Large intestine (tissue), 3 donors: ENCODE data around the gene EXD3. TPM values are rescaled to one million over a fixed set of nuclear protein-coding genes. Genes with fewer than 3 reads are reported as not detected.
A peak's percentile ranks its signal among the peaks of the same experiment; 100 is the strongest.

Experiments
- DNase-seq, 2 donors: peaks; one replicate each; pipeline versions ENCODE4 v3.0.0 to v3.0.0-alpha.2; 2013
- H3K27ac ChIP-seq: one replicate; pipeline ENCODE4 v1.5.1; 2013; ENCODE audit warnings: low read length
- H3K27me3 ChIP-seq: 2 replicates; pipeline ENCODE4 v1.6.1; 2013; ENCODE audit warnings: low read length; ENCODE audit not compliant: control insufficient read depth, insufficient read depth
- H3K36me3 ChIP-seq: 2 replicates; pipeline ENCODE4 v1.6.1; 2013; ENCODE audit warnings: low read length; ENCODE audit not compliant: control insufficient read depth, insufficient read depth
- H3K4me1 ChIP-seq: one replicate; pipeline ENCODE4 v1.6.1; 2013; ENCODE audit warnings: low read length; ENCODE audit not compliant: control insufficient read depth, insufficient read depth
- H3K4me3 ChIP-seq: one replicate; pipeline ENCODE4 v1.5.1; 2013; ENCODE audit warnings: low read length
- H3K9me3 ChIP-seq: one replicate; pipeline ENCODE4 v1.6.1; 2013; ENCODE audit warnings: mild to moderate bottlenecking, low read depth, low read length, moderate library complexity; ENCODE audit not compliant: control insufficient read depth
- WGBS: methylation state at CpG from one replicate; pipeline ENCODE4 v1.1.5; 2013; ENCODE audit warnings: low lambda C conversion rate; ENCODE audit not compliant: insufficient coverage; 5-methylcytosine and 5-hydroxymethylcytosine counted together
- polyA plus RNA-seq: library from polyadenylated mRNA; unstranded; fragments of 120-200 nt; gene quantifications from one replicate; pipeline ENCODE4 v1.2.1, GENCODE V29; 2013

The EXD3 gene
- polyA plus RNA-seq, 1 donor, result 36.5 TPM

DNA sequence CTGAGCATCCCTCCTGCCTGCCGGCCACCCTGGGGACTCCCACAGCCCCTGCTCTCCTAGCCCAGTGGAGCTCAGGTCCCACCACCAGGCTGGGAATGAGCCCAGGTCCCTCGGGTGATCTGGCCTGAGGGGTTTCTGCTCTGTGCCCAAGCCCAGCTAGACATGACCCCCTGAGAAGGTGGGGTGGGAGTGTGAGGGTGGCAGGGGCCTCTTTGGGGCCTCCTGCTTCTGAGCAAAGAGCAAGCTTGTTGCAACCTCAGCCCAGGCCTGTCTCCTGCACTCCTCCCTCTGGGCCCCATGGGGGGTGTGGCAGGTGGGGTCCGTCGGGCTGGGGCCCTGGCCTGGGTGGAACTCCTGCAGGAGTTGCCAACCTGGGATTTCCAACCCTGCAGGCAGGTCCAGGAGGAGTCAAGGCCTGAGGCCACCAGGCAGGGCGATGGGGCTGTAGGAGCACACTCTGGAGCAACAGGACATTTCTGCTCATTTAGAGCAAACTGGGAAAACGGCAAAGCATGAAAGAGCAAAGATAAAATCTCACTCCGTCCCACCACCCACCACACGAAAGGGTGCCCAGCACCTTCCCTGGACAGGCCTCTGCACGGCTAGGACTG, 109.5 kb downstream of the EXD3 start:
- H3K27me3 ChIP-seq, result no peaks in the 10 kb centered on the region
- H3K9me3 ChIP-seq, result peaks cover 7% of the 10 kb centered on the region
- H3K36me3 ChIP-seq, result no peaks in the 10 kb centered on the region
- no CpG with 5 or more reads among the region's 9 CpGs for WGBS
- no peak overlapping the region for H3K4me3 ChIP-seq
- DNase-seq, result peak; percentile 93 to 97
- peaks cover 78% of the 10 kb centered on the region for H3K4me1 ChIP-seq
- peak overlapping the region; percentile 97 for H3K27ac ChIP-seq

DNA sequence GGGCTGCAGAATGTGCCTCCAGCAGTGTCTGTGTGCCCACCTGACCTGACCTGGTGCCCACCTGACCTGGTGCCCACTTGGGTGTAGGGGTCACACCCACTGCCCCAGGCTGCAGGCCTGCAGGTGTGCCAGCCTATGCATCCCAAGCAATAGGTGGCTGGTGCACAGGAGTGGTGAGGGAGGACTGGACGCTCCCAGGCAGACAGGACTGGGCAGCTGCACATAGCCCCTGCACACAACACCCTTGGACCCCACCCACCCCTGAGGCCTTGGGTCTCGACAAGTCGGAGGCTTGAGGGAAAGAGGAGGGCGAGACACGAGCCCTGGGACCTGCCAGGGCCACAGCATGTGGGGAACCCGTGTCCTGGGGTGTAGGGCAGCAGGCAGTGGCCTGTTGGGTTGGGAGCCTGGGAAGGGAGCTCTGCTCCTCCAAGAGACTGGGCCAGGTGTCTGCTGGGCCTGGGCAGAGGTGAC, 110.1 kb downstream of the EXD3 start:
- WGBS, result no CpG with 5 or more reads among the region's 6 CpGs
- DNase-seq, result no peak
- Histone ChIP-seq H3K27me3 (no peaks in the 10 kb centered on the region), H3K4me1 (peaks cover 84% of the 10 kb centered on the region), H3K9me3 (peaks cover 7% of the 10 kb centered on the region), H3K36me3 (no peaks in the 10 kb centered on the region), H3K27ac (peak overlapping the region; percentile 97), H3K4me3 (no peak overlapping the region)

DNA sequence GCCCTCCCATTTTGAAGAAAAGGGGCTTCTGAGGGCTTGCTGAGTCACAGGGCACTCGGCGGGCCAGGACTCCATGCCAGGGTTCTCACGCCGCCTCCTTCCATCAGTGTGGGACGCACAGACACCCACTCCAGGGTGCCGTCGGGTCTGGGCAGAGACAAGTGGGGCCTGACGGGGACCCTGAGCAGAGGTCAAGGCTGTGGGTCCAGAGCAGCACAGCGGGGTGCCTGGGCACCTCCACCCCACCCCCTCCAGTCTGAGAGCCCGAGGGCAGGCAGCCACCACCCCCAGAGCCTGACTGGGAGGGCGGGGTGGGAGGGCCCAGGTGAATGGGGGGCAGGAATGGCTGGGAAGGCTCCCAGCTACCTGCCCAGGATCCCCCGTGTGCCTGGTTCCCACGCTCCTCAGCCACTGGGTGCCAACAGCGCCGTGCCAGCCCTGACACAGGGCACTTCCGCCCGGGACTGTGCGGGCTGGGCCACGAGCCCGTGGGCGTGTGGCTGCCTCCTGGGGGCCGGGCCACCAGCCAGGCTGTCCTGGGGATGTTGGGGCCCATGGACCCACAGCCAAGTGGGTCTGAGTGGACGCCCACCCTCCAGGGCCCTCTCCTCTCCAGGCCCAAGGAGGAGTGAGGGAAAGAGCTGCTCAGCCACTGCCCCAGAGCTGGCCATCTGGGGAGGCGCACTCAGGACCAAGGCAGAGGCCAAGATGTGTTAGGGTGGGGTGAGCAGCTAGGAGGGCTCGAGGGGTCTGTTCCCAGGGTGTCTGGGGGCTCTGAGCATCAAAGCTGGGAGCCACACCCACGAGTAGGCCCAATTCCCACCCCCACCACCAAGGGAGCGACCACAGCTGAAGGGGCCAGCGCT, 110.7 kb downstream of the EXD3 start:
- Histone ChIP-seq H3K4me3 (no peak overlapping the region), H3K27ac (peak overlapping the region; percentile 97), H3K9me3 (peaks cover 7% of the 10 kb centered on the region), H3K27me3 (no peaks in the 10 kb centered on the region), H3K4me1 (peaks cover 86% of the 10 kb centered on the region), H3K36me3 (no peaks in the 10 kb centered on the region)
- DNase-seq, result no peak
- no CpG with 5 or more reads among the region's 28 CpGs for WGBS

DNA sequence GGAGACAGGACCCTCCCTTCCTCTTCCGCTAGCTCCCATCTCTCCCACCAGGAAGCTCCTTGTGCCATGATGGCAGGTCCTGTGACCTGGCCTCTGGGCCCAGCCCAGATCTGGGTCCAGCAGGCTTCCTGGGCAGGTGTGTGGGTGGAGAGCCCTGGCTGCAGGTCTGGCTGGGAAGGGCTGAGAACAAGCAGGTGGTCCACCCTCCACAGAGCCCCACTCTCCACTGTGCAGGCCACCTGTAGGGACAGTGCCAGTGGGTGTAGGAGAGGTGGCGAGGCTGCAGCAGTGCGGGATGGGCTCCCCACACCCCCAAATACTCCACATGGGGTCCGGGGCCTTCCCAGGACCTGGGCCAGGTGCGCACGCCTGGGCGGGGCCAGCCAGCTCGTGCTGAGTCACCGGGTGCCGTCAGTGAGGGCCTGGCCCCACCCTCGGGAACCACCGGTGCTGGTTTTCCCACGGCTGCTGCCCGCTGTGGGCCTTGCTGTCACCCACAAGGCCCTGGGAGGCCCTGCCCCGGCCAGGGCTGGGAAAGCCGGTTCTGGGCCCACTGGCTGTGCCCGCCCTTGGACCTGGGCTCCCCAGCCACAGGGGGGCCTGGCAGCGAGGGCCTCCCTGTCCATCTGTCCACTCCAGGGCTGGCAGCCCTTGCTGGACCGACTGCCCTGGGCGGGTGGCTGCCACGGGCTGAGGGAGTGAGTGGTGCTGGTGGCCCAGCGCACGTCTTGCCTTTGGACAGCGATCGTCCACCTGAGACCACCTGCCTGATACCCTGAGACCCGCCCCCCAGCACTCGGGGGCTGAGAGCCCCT, 111.6 kb downstream of the EXD3 start:
- Histone ChIP-seq H3K4me3 (no peak overlapping the region), H3K4me1 (peaks cover 85% of the 10 kb centered on the region), H3K36me3 (no peaks in the 10 kb centered on the region), H3K27me3 (no peaks in the 10 kb centered on the region), H3K9me3 (peaks cover 7% of the 10 kb centered on the region), H3K27ac (peak overlapping the region; percentile 97)
- peak; percentile 93 to 95 for DNase-seq
- WGBS, result no CpG with 5 or more reads among the region's 27 CpGs

DNA sequence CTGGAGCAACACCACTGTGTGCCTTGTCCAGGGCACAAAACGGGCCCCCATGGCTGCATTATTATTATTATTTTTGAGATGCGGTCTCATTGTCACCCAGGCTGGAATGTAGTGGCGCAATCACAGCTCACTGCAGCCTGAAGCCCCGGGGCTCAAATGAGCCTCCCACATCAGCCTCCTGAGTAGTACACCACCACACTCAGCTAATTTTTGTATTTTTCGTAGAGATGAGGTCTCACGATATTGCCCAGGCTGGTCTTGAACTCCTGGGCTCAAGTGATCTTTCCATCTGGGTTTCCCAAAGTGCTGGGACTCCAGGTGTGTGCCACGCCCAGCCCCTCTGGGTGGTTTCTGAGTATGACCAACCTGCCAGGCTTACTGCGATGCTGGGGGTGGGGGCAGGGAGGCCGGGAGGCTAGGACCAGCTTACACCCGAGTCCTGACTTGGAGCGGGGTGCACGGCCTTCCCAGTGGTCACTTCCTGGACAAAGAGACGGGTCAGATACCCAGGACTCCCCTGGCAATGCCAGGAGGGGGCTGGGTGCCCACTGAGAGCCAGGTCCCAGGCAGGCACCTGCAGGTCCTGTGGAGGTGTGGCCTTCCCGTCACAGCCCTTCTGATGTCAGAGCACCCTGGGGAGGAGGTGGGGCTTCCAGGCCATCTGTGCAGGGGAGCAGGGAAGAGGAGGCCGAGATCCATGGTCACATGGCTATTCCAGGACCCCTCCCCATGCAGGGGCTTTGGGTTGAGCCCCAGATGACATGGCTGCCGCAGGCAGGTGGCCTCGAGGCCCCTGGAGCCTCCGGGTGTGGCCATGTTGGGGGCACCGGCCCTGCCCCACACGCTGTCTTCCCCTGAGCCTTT, 112.5 kb downstream of the EXD3 start:
- Histone ChIP-seq H3K27ac (peak overlapping the region; percentile 97), H3K36me3 (no peaks in the 10 kb centered on the region), H3K4me1 (peaks cover 90% of the 10 kb centered on the region), H3K9me3 (peaks cover 6% of the 10 kb centered on the region), H3K27me3 (no peaks in the 10 kb centered on the region), H3K4me3 (no peak overlapping the region)
- DNase-seq, result peak in 1 of 2 donors; percentile 84
- no CpG with 5 or more reads among the region's 20 CpGs for WGBS

DNA sequence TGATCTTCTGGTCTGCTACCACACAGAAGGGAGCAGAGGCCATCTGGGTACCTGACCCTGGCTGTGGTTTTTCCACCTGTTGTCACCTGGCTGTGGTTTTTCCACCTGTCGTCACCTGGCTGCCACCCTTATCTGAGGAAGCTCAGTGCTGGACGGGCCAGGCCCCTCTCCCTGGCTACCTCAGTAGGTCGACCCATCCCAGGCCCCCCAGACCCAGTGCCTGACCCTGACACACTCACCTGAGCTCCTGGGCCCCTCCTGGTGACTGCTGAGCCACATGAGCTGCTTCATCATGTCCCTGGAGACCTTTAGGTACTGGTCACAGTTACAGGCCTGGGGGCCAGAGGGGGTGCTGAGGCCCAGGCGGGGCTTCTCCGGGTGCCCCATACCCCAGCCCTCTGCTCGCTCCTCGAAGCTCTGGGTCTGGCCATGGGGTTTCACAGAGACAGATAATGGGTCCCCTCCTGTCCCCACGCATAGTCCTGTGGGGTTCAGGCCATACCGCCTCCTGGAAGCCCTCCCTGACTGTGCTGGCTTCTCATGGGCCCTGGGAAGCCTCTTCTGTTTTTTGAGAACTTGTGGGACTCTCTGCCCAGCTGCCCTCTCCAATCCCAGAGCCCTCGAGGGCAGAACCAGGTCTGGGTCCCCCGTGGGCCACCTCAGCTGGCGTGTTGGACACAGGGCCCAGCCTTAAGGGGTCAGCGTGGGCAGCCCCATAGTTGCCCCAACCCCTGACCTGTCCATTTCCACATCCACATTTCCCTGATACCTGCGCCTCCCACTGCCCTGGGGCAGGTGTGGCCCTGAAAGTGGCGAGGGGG, 113.4 kb downstream of the EXD3 start:
- H3K27me3 ChIP-seq, result no peaks in the 10 kb centered on the region
- H3K9me3 ChIP-seq, result peaks cover 2% of the 10 kb centered on the region
- peaks cover 89% of the 10 kb centered on the region for H3K4me1 ChIP-seq
- peak overlapping the region; percentile 97 for H3K27ac ChIP-seq
- no peaks in the 10 kb centered on the region for H3K36me3 ChIP-seq
- H3K4me3 ChIP-seq, result no peak overlapping the region
- DNase-seq, result no peak
- WGBS, result no CpG with 5 or more reads among the region's 15 CpGs

DNA sequence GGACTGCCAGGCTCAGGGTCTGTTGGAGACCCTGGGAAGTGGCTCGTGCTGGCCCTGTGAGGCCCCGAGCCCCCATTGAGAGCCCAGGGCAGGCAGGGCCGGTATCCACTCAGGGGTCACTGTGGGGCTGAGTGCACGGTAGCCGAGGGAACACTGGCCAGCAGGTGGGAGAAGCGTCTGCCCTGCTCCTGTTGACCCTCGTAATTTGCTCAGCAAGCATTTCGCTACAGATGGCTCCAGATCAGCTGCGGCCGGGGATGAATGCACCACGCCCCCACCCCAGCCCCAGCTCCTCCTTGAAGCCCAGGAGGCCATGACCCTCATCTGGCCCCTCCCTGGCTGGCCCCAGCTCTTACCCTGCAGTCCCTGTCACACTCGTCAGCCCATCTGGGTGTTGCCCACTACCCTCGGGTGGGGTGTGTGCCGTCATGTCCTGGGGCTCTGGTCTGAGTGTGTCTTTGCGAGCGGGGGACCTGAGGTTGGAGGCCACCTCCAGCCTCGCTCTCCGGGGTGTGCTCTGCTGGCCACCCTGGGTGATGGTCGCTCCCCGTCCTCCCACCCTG, 114.8 kb downstream of the EXD3 start:
- H3K27me3 ChIP-seq, result no peaks in the 10 kb centered on the region
- peak in 1 of 2 donors; percentile 67 for DNase-seq
- peak overlapping the region; percentile 85 for H3K27ac ChIP-seq
- no peak overlapping the region for H3K4me3 ChIP-seq
- no peaks in the 10 kb centered on the region for H3K36me3 ChIP-seq
- no CpG with 5 or more reads among the region's 20 CpGs for WGBS
- peaks cover 91% of the 10 kb centered on the region for H3K4me1 ChIP-seq
- H3K9me3 ChIP-seq, result peaks cover 2% of the 10 kb centered on the region

DNA sequence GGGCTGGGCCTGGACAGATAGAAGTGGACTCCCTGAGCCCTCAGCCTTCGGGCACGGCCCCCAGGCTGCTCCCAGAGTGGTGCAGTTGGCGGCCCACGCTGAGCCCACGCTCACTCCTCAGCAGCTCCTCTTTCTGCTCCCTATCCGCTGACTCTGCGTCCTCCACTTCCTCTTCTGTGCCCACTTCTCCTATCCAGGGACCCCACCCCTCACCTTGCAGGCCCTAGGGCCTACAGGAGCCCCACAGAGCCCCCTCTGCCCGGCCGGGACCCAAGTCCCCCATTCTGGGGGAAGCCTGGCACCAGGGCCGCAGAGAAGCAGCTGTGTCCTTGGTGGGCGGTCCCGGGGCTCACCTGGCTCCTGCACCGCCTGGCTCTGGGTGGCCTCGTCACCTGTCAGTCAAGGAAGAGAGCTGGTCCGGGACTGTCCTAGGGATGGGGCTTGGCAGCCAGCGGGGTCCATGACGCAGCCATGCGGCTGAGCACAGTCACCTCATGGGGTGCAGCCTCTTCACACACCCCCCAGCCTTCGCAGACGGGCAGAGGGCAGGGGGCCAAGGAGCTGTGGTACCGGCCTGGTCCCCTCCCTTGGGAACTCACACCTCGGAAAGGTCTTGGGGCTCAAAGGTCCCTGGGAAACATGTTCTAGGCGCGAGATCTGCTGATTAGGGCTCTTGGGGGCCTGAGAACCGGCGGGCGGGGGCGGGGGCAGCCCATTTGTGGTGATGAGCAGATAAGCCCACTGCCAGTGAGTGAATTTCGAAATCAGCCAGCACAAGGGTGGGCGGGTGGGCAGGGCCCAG, 115.5 kb downstream of the EXD3 start:
- peak overlapping the region; percentile 60 for H3K4me3 ChIP-seq
- peak overlapping the region; percentile 85 for H3K27ac ChIP-seq
- H3K9me3 ChIP-seq, result peaks cover 2% of the 10 kb centered on the region
- DNase-seq, result peak; percentile 79 to 89
- no CpG with 5 or more reads among the region's 30 CpGs for WGBS
- peaks cover 89% of the 10 kb centered on the region for H3K4me1 ChIP-seq
- H3K27me3 ChIP-seq, result no peaks in the 10 kb centered on the region
- no peaks in the 10 kb centered on the region for H3K36me3 ChIP-seq
